ENCODE measurements around the gene CLSTN3.

DNA sequence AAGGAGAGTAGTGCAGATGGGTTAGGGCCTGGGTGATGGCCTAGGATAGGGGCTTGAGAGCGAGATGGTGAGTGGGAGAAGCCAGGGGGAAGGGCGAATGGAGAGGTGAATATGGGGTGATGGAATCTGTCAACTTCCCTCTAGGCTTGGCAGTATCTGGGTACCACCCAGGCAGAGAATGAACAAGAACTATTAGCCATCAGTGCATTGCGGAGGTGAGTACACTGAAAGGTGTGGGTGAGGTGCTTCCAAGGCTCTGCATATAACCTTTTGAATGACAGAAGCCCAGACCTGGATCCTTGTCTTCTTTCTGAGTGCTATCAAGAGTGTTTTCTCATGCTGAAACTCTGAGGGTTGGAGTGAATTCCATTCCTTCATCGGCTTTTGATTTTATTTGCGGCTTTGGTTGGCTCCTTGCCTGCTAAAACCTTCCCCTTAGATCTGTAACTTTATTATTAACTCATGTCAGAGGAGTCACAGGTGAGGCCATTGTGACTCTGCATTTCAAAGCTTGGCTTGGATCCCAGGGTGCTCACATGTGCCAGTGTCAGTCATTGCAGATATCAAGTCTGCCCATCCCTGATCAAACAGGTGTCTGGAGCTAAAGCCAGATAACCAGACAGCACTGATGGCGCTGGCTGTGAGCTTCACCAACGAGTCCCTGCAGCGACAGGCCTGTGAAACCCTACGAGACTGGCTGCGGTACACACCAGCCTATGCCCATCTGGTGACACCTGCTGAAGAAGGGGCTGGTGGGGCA is 77.9 kb downstream of the CLSTN3 start:
- TF ChIP-seq, protein P1, sequence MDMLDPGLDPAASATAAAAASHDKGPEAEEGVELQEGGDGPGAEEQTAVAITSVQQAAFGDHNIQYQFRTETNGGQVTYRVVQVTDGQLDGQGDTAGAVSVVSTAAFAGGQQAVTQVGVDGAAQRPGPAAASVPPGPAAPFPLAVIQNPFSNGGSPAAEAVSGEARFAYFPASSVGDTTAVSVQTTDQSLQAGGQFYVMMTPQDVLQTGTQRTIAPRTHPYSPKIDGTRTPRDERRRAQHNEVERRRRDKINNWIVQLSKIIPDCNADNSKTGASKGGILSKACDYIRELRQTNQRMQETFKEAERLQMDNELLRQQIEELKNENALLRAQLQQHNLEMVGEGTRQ (IDR thresholded peaks at IDR 0.05; ENCODE audit: low read length): no peak
- TF ChIP-seq SUZ12 (IDR thresholded peaks at IDR 0.05; ENCODE audit: low read length) (no peak), CTCF (IDR thresholded peaks at IDR 0.05; ENCODE audit: control extremely low read depth in 1 of 3, insufficient read depth in 1 of 3, low read depth in 1 of 3, low read length in 3 of 3) (no peak), EP300 (IDR thresholded peaks at IDR 0.05; ENCODE audit: borderline replicate concordance in 1 of 2, low read depth in 2 of 2, low read length in 2 of 2) (no peak), SRF (IDR thresholded peaks at IDR 0.05; ENCODE audit: low read depth, low read length) (no peak), EZH2 (IDR thresholded peaks at IDR 0.05; ENCODE audit: low read depth, low read length, severe bottlenecking) (no peak), TBP (IDR thresholded peaks at IDR 0.05; ENCODE audit: low read depth, low read length) (no peak), KDM1A (IDR thresholded peaks at IDR 0.05; ENCODE audit: borderline replicate concordance, low read length) (no peak), KDM5A (IDR thresholded peaks at IDR 0.05; ENCODE audit: low read length) (no peak)
